ENCODE measurements around the gene TRPM8.

DNA sequence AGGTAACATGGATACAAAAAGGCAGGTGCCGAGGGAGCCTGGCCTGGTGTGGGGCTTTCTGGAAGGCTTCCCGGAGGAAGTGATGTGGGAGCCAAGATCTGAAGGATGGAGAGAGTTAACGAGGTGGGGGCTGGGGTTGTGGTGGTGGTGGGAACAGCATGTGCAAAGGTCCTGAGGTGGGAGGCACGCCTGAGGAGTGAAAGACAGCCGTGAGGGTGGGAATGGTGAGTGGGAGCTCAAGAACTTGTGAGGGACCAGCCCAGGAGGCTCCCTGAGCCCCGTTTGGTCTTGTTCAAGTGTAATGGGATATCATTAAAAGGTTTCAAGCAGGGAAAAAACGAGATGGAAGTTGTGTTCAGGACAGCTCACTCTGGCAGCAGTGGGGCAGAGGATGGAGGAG, 35.2 kb downstream of the TRPM8 start:
- no peak for TF ChIP-seq ZFP3 (CRISPR knock-in tag; IDR thresholded peaks at IDR 0.05)
- TF ChIP-seq, protein P1, sequence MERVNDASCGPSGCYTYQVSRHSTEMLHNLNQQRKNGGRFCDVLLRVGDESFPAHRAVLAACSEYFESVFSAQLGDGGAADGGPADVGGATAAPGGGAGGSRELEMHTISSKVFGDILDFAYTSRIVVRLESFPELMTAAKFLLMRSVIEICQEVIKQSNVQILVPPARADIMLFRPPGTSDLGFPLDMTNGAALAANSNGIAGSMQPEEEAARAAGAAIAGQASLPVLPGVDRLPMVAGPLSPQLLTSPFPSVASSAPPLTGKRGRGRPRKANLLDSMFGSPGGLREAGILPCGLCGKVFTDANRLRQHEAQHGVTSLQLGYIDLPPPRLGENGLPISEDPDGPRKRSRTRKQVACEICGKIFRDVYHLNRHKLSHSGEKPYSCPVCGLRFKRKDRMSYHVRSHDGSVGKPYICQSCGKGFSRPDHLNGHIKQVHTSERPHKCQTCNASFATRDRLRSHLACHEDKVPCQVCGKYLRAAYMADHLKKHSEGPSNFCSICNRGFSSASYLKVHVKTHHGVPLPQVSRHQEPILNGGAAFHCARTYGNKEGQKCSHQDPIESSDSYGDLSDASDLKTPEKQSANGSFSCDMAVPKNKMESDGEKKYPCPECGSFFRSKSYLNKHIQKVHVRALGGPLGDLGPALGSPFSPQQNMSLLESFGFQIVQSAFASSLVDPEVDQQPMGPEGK (CRISPR knock-in tag; IDR thresholded peaks at IDR 0.05; ENCODE audit: borderline replicate concordance) = no peak
- no peak for TF ChIP-seq ZFP30 (CRISPR knock-in tag; IDR thresholded peaks at IDR 0.05)
- TF ChIP-seq ARNTL (CRISPR knock-in tag; IDR thresholded peaks at IDR 0.05; ENCODE audit: borderline replicate concordance, low read depth) = no peak
- TF ChIP-seq, protein P2, sequence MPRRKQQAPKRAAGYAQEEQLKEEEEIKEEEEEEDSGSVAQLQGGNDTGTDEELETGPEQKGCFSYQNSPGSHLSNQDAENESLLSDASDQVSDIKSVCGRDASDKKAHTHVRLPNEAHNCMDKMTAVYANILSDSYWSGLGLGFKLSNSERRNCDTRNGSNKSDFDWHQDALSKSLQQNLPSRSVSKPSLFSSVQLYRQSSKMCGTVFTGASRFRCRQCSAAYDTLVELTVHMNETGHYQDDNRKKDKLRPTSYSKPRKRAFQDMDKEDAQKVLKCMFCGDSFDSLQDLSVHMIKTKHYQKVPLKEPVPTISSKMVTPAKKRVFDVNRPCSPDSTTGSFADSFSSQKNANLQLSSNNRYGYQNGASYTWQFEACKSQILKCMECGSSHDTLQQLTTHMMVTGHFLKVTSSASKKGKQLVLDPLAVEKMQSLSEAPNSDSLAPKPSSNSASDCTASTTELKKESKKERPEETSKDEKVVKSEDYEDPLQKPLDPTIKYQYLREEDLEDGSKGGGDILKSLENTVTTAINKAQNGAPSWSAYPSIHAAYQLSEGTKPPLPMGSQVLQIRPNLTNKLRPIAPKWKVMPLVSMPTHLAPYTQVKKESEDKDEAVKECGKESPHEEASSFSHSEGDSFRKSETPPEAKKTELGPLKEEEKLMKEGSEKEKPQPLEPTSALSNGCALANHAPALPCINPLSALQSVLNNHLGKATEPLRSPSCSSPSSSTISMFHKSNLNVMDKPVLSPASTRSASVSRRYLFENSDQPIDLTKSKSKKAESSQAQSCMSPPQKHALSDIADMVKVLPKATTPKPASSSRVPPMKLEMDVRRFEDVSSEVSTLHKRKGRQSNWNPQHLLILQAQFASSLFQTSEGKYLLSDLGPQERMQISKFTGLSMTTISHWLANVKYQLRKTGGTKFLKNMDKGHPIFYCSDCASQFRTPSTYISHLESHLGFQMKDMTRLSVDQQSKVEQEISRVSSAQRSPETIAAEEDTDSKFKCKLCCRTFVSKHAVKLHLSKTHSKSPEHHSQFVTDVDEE (CRISPR knock-in tag; IDR thresholded peaks at IDR 0.05) = no peak
- TF ChIP-seq GLIS3 (CRISPR knock-in tag; IDR thresholded peaks at IDR 0.05) = no peak
- no peak for TF ChIP-seq ZNF8 (CRISPR knock-in tag; IDR thresholded peaks at IDR 0.05)
- TF ChIP-seq CREB5 (CRISPR knock-in tag; IDR thresholded peaks at IDR 0.05; ENCODE audit: low read depth) = no peak
- TF ChIP-seq ISL1 (CRISPR knock-in tag; IDR thresholded peaks at IDR 0.05) = no peak
- TF ChIP-seq SNAI2 (CRISPR knock-in tag; IDR thresholded peaks at IDR 0.05) = no peak
- no peak for TF ChIP-seq ZC3H10 (CRISPR knock-in tag; IDR thresholded peaks at IDR 0.05)
- TF ChIP-seq, protein P3, sequence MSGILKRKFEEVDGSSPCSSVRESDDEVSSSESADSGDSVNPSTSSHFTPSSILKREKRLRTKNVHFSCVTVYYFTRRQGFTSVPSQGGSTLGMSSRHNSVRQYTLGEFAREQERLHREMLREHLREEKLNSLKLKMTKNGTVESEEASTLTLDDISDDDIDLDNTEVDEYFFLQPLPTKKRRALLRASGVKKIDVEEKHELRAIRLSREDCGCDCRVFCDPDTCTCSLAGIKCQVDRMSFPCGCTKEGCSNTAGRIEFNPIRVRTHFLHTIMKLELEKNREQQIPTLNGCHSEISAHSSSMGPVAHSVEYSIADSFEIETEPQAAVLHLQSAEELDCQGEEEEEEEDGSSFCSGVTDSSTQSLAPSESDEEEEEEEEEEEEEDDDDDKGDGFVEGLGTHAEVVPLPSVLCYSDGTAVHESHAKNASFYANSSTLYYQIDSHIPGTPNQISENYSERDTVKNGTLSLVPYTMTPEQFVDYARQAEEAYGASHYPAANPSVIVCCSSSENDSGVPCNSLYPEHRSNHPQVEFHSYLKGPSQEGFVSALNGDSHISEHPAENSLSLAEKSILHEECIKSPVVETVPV (CRISPR knock-in tag; IDR thresholded peaks at IDR 0.05) = no peak
